HCT116 (cell line): ENCODE data around the gene HPRT1. TPM values are rescaled to one million over a fixed set of nuclear protein-coding genes. Genes with fewer than 3 reads are reported as not detected.

ENCODE experiments used
- ATAC-seq: fragments of 200-7000 bp; cut with Tn5 transposase; 2 replicates; pipeline ENCODE4 v1.9.1; 2020; ENCODE audit warnings: mild to moderate bottlenecking, moderate library complexity
- BruUV-seq: library from RNA; stranded (reverse); fragments of 400-500 nt; replicated peaks from 2 replicates; lab custom pipeline; 2021; lab: Mats Ljungman, UMichigan
- CTCF ChIA-PET: fragments of 300-600 bp; sonication (Branson Sonifier 250); formaldehyde crosslinking; loops from one replicate; lab custom pipeline; 2021; ENCODE audit warnings: antibody characterized with exemption; lab: Charles Lee
- POLR2A ChIA-PET: fragments of 300-600, 350-600 bp; sonication (Branson Sonifier 250); formaldehyde crosslinking; loops from one replicate; lab custom pipeline; 2021; ENCODE audit warnings: antibody characterized with exemption; lab: Charles Lee
- RAD21 ChIA-PET, 2 experiments: fragments of 300-600 bp; sonication (Branson Sonifier 250); formaldehyde crosslinking; loops; one replicate each; lab custom pipeline; 2023; ENCODE audit warnings: low total read pairs in 2 of 2; ENCODE audit not compliant: uncharacterized antibody in 2 of 2, unreplicated experiment in 2 of 2, low non-redundant PET in 1 of 2; lab: Charles Lee
- DNase-seq: peaks from one replicate; pipeline ENCODE4 v3.0.0-alpha.2; 2010; ENCODE audit warnings: low read depth, low spot score
- H2AFZ ChIP-seq: fragments of 200-600 bp; shearing (Covaris generic), sonication (generic); 2 replicates; pipeline ENCODE4 v1.6.1; 2017; ENCODE audit warnings: low read depth, mixed run types, mixed read lengths, antibody characterized with exemption, low read length; ENCODE audit not compliant: poor library complexity, severe bottlenecking
- H3K27ac ChIP-seq: 2 replicates; pipeline ENCODE4 v1.5.1; 2012; ENCODE audit warnings: low read depth, low read length
- H3K27me3 ChIP-seq: fragments of 200-600 bp; sonication (generic); 2 replicates; pipeline ENCODE4 v1.6.1; 2016; ENCODE audit warnings: mixed run types, low read length, mixed read lengths; ENCODE audit not compliant: insufficient read depth
- H3K36me3 ChIP-seq, 2 experiments: fragments of 200-500 bp in 1 of 2; fragments of 200-600 bp in 1 of 2; sonication (Bioruptor generic) in 1 of 2; sonication (generic) in 1 of 2; 2 replicates each; pipeline versions ENCODE4 v1.5.1 to v1.6.1; 2014 to 2016; ENCODE audit warnings: low read length in 2 of 2, inconsistent platforms in 1 of 2, mixed read lengths in 1 of 2, mixed run types in 1 of 2; ENCODE audit not compliant: insufficient read depth in 2 of 2, control insufficient read depth in 1 of 2
- H3K4me1 ChIP-seq, 2 experiments: fragments of 200-600 bp in 1 of 2; sonication (generic) in 1 of 2; 2 replicates each; pipeline versions ENCODE4 v1.5.1 to v1.6.1; 2012 to 2017; ENCODE audit warnings: low read length in 2 of 2, inconsistent platforms in 1 of 2, mild to moderate bottlenecking in 1 of 2, mixed read lengths in 1 of 2, mixed run types in 1 of 2, moderate library complexity in 1 of 2; ENCODE audit not compliant: insufficient read depth in 2 of 2, control insufficient read depth in 1 of 2
- H3K4me2 ChIP-seq: fragments of 200-600 bp; sonication (generic); 2 replicates; pipeline ENCODE4 v1.6.1; 2017; ENCODE audit warnings: mixed run types, low read length, mixed read lengths
- H3K4me3 ChIP-seq, 2 experiments: fragments of 200-600 bp in 1 of 2; sonication (generic) in 1 of 2; replicated peaks in 1 of 2; 2 replicates each; pipeline ENCODE4 v1.5.1; 2011 to 2016; ENCODE audit warnings: low read length in 2 of 2, control low read depth in 1 of 2, low read depth in 1 of 2, mild to moderate bottlenecking in 1 of 2, mixed read lengths in 1 of 2, mixed run types in 1 of 2
- H3K79me2 ChIP-seq: fragments of 200-600 bp; sonication (generic); 2 replicates; pipeline ENCODE4 v1.6.1; 2017; ENCODE audit warnings: mild to moderate bottlenecking, mixed run types, low read length, moderate library complexity, mixed read lengths; ENCODE audit not compliant: insufficient read depth
- H3K9ac ChIP-seq: fragments of 200-600 bp; sonication (generic); 2 replicates; pipeline ENCODE4 v1.6.1; 2016; ENCODE audit warnings: low read length, mixed read lengths
- H3K9me2 ChIP-seq: fragments of 200-600 bp; sonication (generic), shearing (Covaris generic); 2 replicates; pipeline ENCODE4 v1.6.1; 2017; ENCODE audit warnings: mixed run types, mild to moderate bottlenecking, moderate library complexity; ENCODE audit not compliant: insufficient read depth
- H3K9me3 ChIP-seq, 2 experiments: fragments of 200-500 bp in 1 of 2; fragments of 200-600 bp in 1 of 2; sonication (Bioruptor generic) in 1 of 2; sonication (generic) in 1 of 2; 2 replicates each; pipeline ENCODE4 v1.6.1; 2014 to 2017; ENCODE audit warnings: low read length in 2 of 2, mixed read lengths in 2 of 2, inconsistent platforms in 1 of 2, low read depth in 1 of 2, mild to moderate bottlenecking in 1 of 2, mixed run types in 1 of 2, moderate library complexity in 1 of 2; ENCODE audit not compliant: control insufficient read depth in 1 of 2, insufficient read depth in 1 of 2
- H4K20me1 ChIP-seq: fragments of 200-600 bp; sonication (generic), shearing (Covaris generic); 2 replicates; pipeline ENCODE4 v1.6.1; 2017; ENCODE audit warnings: mixed run types, mild to moderate bottlenecking, moderate library complexity; ENCODE audit not compliant: insufficient read depth
- CEBPB ChIP-seq: IDR thresholded peaks from 2 replicates; pipeline ENCODE4 v1.6.1; 2012; ENCODE audit warnings: low read depth
- EGR1 ChIP-seq: IDR thresholded peaks from 2 replicates; pipeline ENCODE4 v1.6.1; 2012; ENCODE audit warnings: low read depth
- ELF1 ChIP-seq: IDR thresholded peaks from 2 replicates; pipeline ENCODE4 v1.6.1; 2012; ENCODE audit warnings: low read depth, borderline replicate concordance
- EZH2phosphoT487 ChIP-seq: fragments of 200-600 bp; IDR thresholded peaks from 2 replicates; pipeline ENCODE4 v1.6.1; 2018; ENCODE audit warnings: antibody characterized with exemption, borderline replicate concordance
- FOSL1 ChIP-seq: IDR thresholded peaks from 2 replicates; pipeline ENCODE4 v1.6.1; 2012; ENCODE audit warnings: low read depth
- JUND ChIP-seq: IDR thresholded peaks from 2 replicates; pipeline ENCODE4 v1.6.1; 2012
- POLR2A ChIP-seq: IDR thresholded peaks from 2 replicates; pipeline ENCODE4 v1.7.0; 2011; ENCODE audit warnings: borderline replicate concordance; ENCODE audit not compliant: insufficient read depth, insufficient read length; ENCODE audit errors: extremely low read depth
- POLR2AphosphoS5 ChIP-seq: IDR thresholded peaks from 2 replicates; pipeline ENCODE4 v1.6.1; 2011; ENCODE audit warnings: mild to moderate bottlenecking, low read depth, low read length, moderate library complexity
- RAD21 ChIP-seq: IDR thresholded peaks from 2 replicates; pipeline ENCODE4 v1.6.1; 2012; ENCODE audit warnings: low read depth, mild to moderate bottlenecking
- SIN3A ChIP-seq: IDR thresholded peaks from 2 replicates; pipeline ENCODE4 v1.6.1; 2012; ENCODE audit warnings: low read depth
- TCF7L2 ChIP-seq: IDR thresholded peaks from 2 replicates; pipeline ENCODE4 v1.7.0; 2011; ENCODE audit warnings: borderline replicate concordance, inconsistent platforms; ENCODE audit not compliant: insufficient read depth, insufficient read length; ENCODE audit errors: extremely low read depth
- YY1 ChIP-seq: IDR thresholded peaks from 2 replicates; pipeline ENCODE4 v1.6.1; 2011; ENCODE audit warnings: low read length, low read depth, moderate library complexity, mild to moderate bottlenecking; ENCODE audit not compliant: insufficient replicate concordance; ENCODE audit errors: extremely low read depth
- ZBTB33 ChIP-seq: IDR thresholded peaks from 2 replicates; pipeline ENCODE4 v1.6.1; 2011; ENCODE audit warnings: mild to moderate bottlenecking, low read length, moderate library complexity; ENCODE audit not compliant: insufficient replicate concordance; ENCODE audit errors: extremely low read depth
- ZNF274 ChIP-seq: fragments of 200-500 bp; sonication (Bioruptor generic); IDR thresholded peaks from 2 replicates; pipeline ENCODE4 v1.6.1; 2014; ENCODE audit warnings: mild to moderate bottlenecking, low read depth, low read length, inconsistent platforms
- intact Hi-C: fragments of 100-400 bp; cut with micrococcal nuclease; formaldehyde crosslinking; loops from 2 replicates; pipeline ENCODE4 v1.10.0; 2022
- total RNA-seq: library from RNA; stranded (reverse); gene quantifications from one replicate; pipeline ENCODE4 v1.2.1, GENCODE V29; 2021; ENCODE audit not compliant: unreplicated experiment
- TF ChIP-seq, protein P1 (sequence below): IDR thresholded peaks from 2 replicates; pipeline ENCODE4 v1.6.1; 2012
- TF ChIP-seq, protein P2 (sequence below), 3 experiments: fragments of 200-600 bp in 1 of 3; sonication (generic) in 1 of 3; IDR thresholded peaks in 2 of 3; conservative IDR thresholded peaks in 1 of 3; 2 replicates each; pipeline ENCODE4 v1.5.1; 2012 to 2017; ENCODE audit warnings: low read depth in 2 of 3, low read length in 2 of 3, antibody characterized with exemption in 1 of 3, borderline replicate concordance in 1 of 3, control low read depth in 1 of 3, mild to moderate bottlenecking in 1 of 3, mixed read lengths in 1 of 3, mixed run types in 1 of 3, moderate library complexity in 1 of 3; ENCODE audit not compliant: insufficient read depth in 1 of 3
- TF ChIP-seq, protein P3 (sequence below): IDR thresholded peaks from 2 replicates; pipeline ENCODE4 v1.6.1; 2012; ENCODE audit warnings: low read depth

The HPRT1 gene
- total RNA-seq, 1 experiment from 2014 or later = 57.8 TPM

GRCh38 chrX:134444681-134445080 lies 15.3 kb upstream of the HPRT1 start:
- TF ChIP-seq ELF1 (no peak), POLR2A (no peak), JUND (no peak), RAD21 (no peak), FOSL1 (no peak), EGR1 (no peak), TCF7L2 (no peak), ZNF274 (no peak), EZH2phosphoT487 (no peak), CEBPB (no peak), SIN3A (no peak), ZBTB33 (no peak), YY1 (no peak), POLR2AphosphoS5 (no peak)
- TF ChIP-seq, protein P1, sequence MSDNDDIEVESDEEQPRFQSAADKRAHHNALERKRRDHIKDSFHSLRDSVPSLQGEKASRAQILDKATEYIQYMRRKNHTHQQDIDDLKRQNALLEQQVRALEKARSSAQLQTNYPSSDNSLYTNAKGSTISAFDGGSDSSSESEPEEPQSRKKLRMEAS = no peak
- TF ChIP-seq, protein P2, sequence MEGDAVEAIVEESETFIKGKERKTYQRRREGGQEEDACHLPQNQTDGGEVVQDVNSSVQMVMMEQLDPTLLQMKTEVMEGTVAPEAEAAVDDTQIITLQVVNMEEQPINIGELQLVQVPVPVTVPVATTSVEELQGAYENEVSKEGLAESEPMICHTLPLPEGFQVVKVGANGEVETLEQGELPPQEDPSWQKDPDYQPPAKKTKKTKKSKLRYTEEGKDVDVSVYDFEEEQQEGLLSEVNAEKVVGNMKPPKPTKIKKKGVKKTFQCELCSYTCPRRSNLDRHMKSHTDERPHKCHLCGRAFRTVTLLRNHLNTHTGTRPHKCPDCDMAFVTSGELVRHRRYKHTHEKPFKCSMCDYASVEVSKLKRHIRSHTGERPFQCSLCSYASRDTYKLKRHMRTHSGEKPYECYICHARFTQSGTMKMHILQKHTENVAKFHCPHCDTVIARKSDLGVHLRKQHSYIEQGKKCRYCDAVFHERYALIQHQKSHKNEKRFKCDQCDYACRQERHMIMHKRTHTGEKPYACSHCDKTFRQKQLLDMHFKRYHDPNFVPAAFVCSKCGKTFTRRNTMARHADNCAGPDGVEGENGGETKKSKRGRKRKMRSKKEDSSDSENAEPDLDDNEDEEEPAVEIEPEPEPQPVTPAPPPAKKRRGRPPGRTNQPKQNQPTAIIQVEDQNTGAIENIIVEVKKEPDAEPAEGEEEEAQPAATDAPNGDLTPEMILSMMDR (IDR thresholded peaks at IDR 0.05 in 2 of 3, conservative IDR thresholded peaks at IDR 0.05 in 1 of 3; ENCODE audit: borderline replicate concordance in 1 of 3, insufficient read depth in 1 of 3, low read depth in 2 of 3, low read length in 2 of 3) = no peak
- TF ChIP-seq, protein P3, sequence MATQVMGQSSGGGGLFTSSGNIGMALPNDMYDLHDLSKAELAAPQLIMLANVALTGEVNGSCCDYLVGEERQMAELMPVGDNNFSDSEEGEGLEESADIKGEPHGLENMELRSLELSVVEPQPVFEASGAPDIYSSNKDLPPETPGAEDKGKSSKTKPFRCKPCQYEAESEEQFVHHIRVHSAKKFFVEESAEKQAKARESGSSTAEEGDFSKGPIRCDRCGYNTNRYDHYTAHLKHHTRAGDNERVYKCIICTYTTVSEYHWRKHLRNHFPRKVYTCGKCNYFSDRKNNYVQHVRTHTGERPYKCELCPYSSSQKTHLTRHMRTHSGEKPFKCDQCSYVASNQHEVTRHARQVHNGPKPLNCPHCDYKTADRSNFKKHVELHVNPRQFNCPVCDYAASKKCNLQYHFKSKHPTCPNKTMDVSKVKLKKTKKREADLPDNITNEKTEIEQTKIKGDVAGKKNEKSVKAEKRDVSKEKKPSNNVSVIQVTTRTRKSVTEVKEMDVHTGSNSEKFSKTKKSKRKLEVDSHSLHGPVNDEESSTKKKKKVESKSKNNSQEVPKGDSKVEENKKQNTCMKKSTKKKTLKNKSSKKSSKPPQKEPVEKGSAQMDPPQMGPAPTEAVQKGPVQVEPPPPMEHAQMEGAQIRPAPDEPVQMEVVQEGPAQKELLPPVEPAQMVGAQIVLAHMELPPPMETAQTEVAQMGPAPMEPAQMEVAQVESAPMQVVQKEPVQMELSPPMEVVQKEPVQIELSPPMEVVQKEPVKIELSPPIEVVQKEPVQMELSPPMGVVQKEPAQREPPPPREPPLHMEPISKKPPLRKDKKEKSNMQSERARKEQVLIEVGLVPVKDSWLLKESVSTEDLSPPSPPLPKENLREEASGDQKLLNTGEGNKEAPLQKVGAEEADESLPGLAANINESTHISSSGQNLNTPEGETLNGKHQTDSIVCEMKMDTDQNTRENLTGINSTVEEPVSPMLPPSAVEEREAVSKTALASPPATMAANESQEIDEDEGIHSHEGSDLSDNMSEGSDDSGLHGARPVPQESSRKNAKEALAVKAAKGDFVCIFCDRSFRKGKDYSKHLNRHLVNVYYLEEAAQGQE = no peak
- TF ChIP-seq, all 23 proteins: peak for 0
- H3K4me3 ChIP-seq = no peak overlapping the region
- RAD21 ChIA-PET = no interaction called here
- H3K9me2 ChIP-seq = no peaks in the 10 kb centered on the region
- no peaks in the 10 kb centered on the region for H3K4me1 ChIP-seq
- BruUV-seq = no TSS peak
- ATAC-seq (no peak), DNase-seq (no peak)
- CTCF ChIA-PET = no interaction called here
- H3K27ac ChIP-seq = no peak overlapping the region
- no peaks in the 10 kb centered on the region for H3K9me3 ChIP-seq
- H4K20me1 ChIP-seq = no peaks in the 10 kb centered on the region
- no peaks in the 10 kb centered on the region for H3K36me3 ChIP-seq
- H2AFZ ChIP-seq = no peak overlapping the region
- no peaks in the 10 kb centered on the region for H3K27me3 ChIP-seq
- no peak overlapping the region for H3K4me2 ChIP-seq
- no peaks in the 10 kb centered on the region for H3K79me2 ChIP-seq
- intact Hi-C loops = no loop called here
- no peak overlapping the region for H3K9ac ChIP-seq
- POLR2A ChIA-PET = no interaction called here
